A549 (cell line): Measurements from ENCODE around the gene SLCO2A1. TPM values are rescaled to one million over a fixed set of nuclear protein-coding genes. Genes with fewer than 3 reads are reported as not detected.

Experiments used
- ATAC-seq, 2 experiments: fragments of 200-7000 bp in 1 of 2; fragments of >200 bp in 1 of 2; cut with Nextera tagmentation in 1 of 2; cut with Tn5 transposase in 1 of 2; 3 replicates each; pipeline versions ENCODE4 v1.8.0 to v1.9.1; 2018 to 2020; ENCODE audit warnings: mild to moderate bottlenecking in 1 of 2, moderate library complexity in 1 of 2
- CTCF ChIA-PET: fragments of 300-600 bp; sonication (Branson Sonifier 250); formaldehyde crosslinking; extraction: SDS; loops from one replicate; lab custom pipeline; 2021; ENCODE audit warnings: antibody characterized with exemption, inconsistent platforms; lab: Yijun Ruan, JAX
- POLR2A ChIA-PET: fragments of 350-600 bp; formaldehyde crosslinking; extraction: SDS; loops from one replicate; lab custom pipeline; 2021; ENCODE audit warnings: antibody characterized with exemption, inconsistent platforms; lab: Yijun Ruan, JAX
- DNase-seq, 2 experiments: peaks; one replicate each; pipeline versions ENCODE4 v3.0.0 to v3.0.0-alpha.2; 2011 to 2016; ENCODE audit warnings: low read depth in 1 of 2, low spot score in 1 of 2
- FAIRE-seq: peaks from 2 replicates; lab custom pipeline; 2011; peaks lifted over from hg19 to GRCh38; lab: Jason Lieb, UNC
- H3K27ac ChIP-seq, 2 experiments: fragments of >200 bp; sonication (Bioruptor Twin); formaldehyde crosslinking; 3 replicates each; pipeline ENCODE4 v1.5.1; 2016 to 2017
- H3K4me1 ChIP-seq: fragments of >200 bp; sonication (Bioruptor Twin); formaldehyde crosslinking; 3 replicates; pipeline ENCODE4 v1.6.1; 2016
- H3K4me2 ChIP-seq: fragments of >200 bp; sonication (Bioruptor Twin); formaldehyde crosslinking; 3 replicates; pipeline ENCODE4 v1.6.1; 2016
- H3K4me3 ChIP-seq: fragments of >200 bp; sonication (Bioruptor Twin); formaldehyde crosslinking; 3 replicates; pipeline ENCODE4 v1.5.1; 2016
- H3K9me3 ChIP-seq: fragments of >200 bp; sonication (Bioruptor Twin); formaldehyde crosslinking; 3 replicates; pipeline ENCODE4 v1.6.1; 2016
- ATOH8 ChIP-seq: fragments of 250-450 bp; sonication (Bioruptor Pico); IDR thresholded peaks from 2 replicates; pipeline ENCODE4 v1.5.0; 2020; ENCODE audit warnings: low read depth, mild to moderate bottlenecking, moderate library complexity
- CTCF ChIP-seq: fragments of >200 bp; sonication (Bioruptor Twin); formaldehyde crosslinking; IDR thresholded peaks from 3 replicates; pipeline ENCODE4 v1.5.1; 2016
- EHF ChIP-seq: fragments of 250-450 bp; sonication (Bioruptor Pico); IDR thresholded peaks from 2 replicates; pipeline ENCODE4 v1.5.0; 2020; ENCODE audit warnings: mild to moderate bottlenecking
- EP300 ChIP-seq, 2 experiments: fragments of >200 bp; sonication (Bioruptor Twin); formaldehyde crosslinking; IDR thresholded peaks; 2 replicates in 1 of 2; 3 replicates in 1 of 2; pipeline ENCODE4 v1.6.1; 2016 to 2017
- HES2 ChIP-seq: fragments of >200 bp; sonication (Bioruptor Twin); formaldehyde crosslinking; IDR thresholded peaks from 2 replicates; pipeline ENCODE4 v1.6.1; 2016
- HEYL ChIP-seq: fragments of 250-450 bp; sonication (Bioruptor Pico); IDR thresholded peaks from 2 replicates; pipeline ENCODE4 v1.8.0; 2021; ENCODE audit warnings: mild to moderate bottlenecking, moderate library complexity
- HMGXB4 ChIP-seq: fragments of 250-450 bp; sonication (Bioruptor Pico); IDR thresholded peaks from 2 replicates; pipeline ENCODE4 v1.5.0; 2021; ENCODE audit warnings: mild to moderate bottlenecking, moderate library complexity, borderline replicate concordance
- HOXB13 ChIP-seq: fragments of 250-450 bp; sonication (Bioruptor Pico); IDR thresholded peaks from 2 replicates; pipeline ENCODE4 v1.5.0; 2020; ENCODE audit warnings: low read depth, mild to moderate bottlenecking, moderate library complexity
- JUN ChIP-seq, 2 experiments: fragments of >200 bp; sonication (Bioruptor Twin); formaldehyde crosslinking; IDR thresholded peaks; 2 replicates in 1 of 2; 3 replicates in 1 of 2; pipeline ENCODE4 v1.6.1; 2016 to 2017
- KDM5A ChIP-seq: fragments of 200-600 bp; sonication (generic); IDR thresholded peaks from 2 replicates; pipeline ENCODE4 v1.6.1; 2016; ENCODE audit warnings: antibody characterized with exemption, mild to moderate bottlenecking
- MAX ChIP-seq: IDR thresholded peaks from 2 replicates; pipeline ENCODE4 v1.6.1; 2012
- NPAS2 ChIP-seq: fragments of 250-450 bp; sonication (Bioruptor Pico); IDR thresholded peaks from 2 replicates; pipeline ENCODE4 v1.8.0; 2022; ENCODE audit warnings: mild to moderate bottlenecking, moderate library complexity, borderline replicate concordance
- RARB ChIP-seq: fragments of 250-450 bp; sonication (Bioruptor Pico); IDR thresholded peaks from 2 replicates; pipeline ENCODE4 v1.8.0; 2021; ENCODE audit warnings: mild to moderate bottlenecking, moderate library complexity
- RCOR1 ChIP-seq: fragments of 150-350 bp; IDR thresholded peaks from 2 replicates; pipeline ENCODE4 v1.6.1; 2014; ENCODE audit warnings: antibody characterized with exemption, low read length, low read depth
- REST ChIP-seq: fragments of 200-600 bp; sonication (generic); IDR thresholded peaks from 2 replicates; pipeline ENCODE4 v1.6.1; 2016; ENCODE audit warnings: antibody characterized with exemption, mild to moderate bottlenecking, moderate library complexity
- RFX5 ChIP-seq: fragments of 450-650 bp; IDR thresholded peaks from 2 replicates; pipeline ENCODE4 v1.7.1; 2014; ENCODE audit warnings: antibody characterized with exemption, mild to moderate bottlenecking, moderate library complexity
- RNF2 ChIP-seq: fragments of 200-600 bp; sonication (generic); IDR thresholded peaks from 2 replicates; pipeline ENCODE4 v1.6.1; 2016; ENCODE audit warnings: low read depth, mild to moderate bottlenecking, antibody characterized with exemption, moderate library complexity, borderline replicate concordance
- SMC3 ChIP-seq: fragments of >200 bp; sonication (Bioruptor Twin); formaldehyde crosslinking; IDR thresholded peaks from 3 replicates; pipeline ENCODE4 v1.6.1; 2018; ENCODE audit warnings: inconsistent platforms
- SREBF2 ChIP-seq: fragments of 450-650 bp; IDR thresholded peaks from 2 replicates; pipeline ENCODE4 v1.6.1; 2014; ENCODE audit warnings: mild to moderate bottlenecking, moderate library complexity
- TFCP2L1 ChIP-seq: fragments of 250-450 bp; sonication (Bioruptor Pico); IDR thresholded peaks from 2 replicates; pipeline ENCODE4 v1.5.0; 2021; ENCODE audit warnings: mild to moderate bottlenecking
- TP53 ChIP-seq: fragments of 250-450 bp; sonication (Bioruptor Pico); IDR thresholded peaks from 2 replicates; pipeline ENCODE4 v1.5.0; 2021; ENCODE audit warnings: mild to moderate bottlenecking, moderate library complexity
- USF2 ChIP-seq: fragments of 450-650 bp; IDR thresholded peaks from 2 replicates; pipeline ENCODE4 v1.6.1; 2014; ENCODE audit warnings: antibody characterized with exemption
- ZFP36 ChIP-seq: fragments of 450-650 bp; IDR thresholded peaks from 2 replicates; pipeline ENCODE4 v1.6.1; 2014; ENCODE audit warnings: borderline replicate concordance; ENCODE audit not compliant: partially characterized antibody
- ZNF302 ChIP-seq: fragments of 250-450 bp; sonication (Bioruptor Pico); IDR thresholded peaks from 2 replicates; pipeline ENCODE4 v1.9.0; 2021; ENCODE audit warnings: inconsistent platforms, mild to moderate bottlenecking, moderate library complexity
- ZSCAN20 ChIP-seq: fragments of 250-450 bp; sonication (Bioruptor Pico); IDR thresholded peaks from 2 replicates; pipeline ENCODE4 v1.8.0; 2022; ENCODE audit warnings: mild to moderate bottlenecking, moderate library complexity
- WGBS: methylation state at CpG from one replicate; pipeline ENCODE4 v1.1.6; 2017; ENCODE audit errors: missing lambda C conversion rate; 5-methylcytosine and 5-hydroxymethylcytosine counted together
- polyA plus RNA-seq, 4 experiments: library from polyadenylated mRNA; depleted of rRNA in 3 of 4; stranded (reverse); fragments of >200 nt; fragmentation: RNase III in 1 of 4; extraction: RNeasy Plus Mini Kit Qiagen cat#74134 plus additional on column Dnase treatment in 1 of 4; gene quantifications; 2 replicates in 3 of 4; 3 replicates in 1 of 4; pipeline ENCODE4 v1.2.3, GENCODE V29; 2011 to 2017

Gene SLCO2A1
- polyA plus RNA-seq, 2 of the 4 experiments (the other 2 are of a cell fraction): 0.12 TPM; not detected in 1

GRCh38 chr3:134018850-134019249, 10.9 kb downstream of the SLCO2A1 start:
- no peak for TF ChIP-seq RARB (CRISPR knock-in tag)
- TF ChIP-seq SMC3: no peak
- TF ChIP-seq MAX: no peak
- no peak for TF ChIP-seq NPAS2 (CRISPR knock-in tag)
- TF ChIP-seq HOXB13 (CRISPR knock-in tag): no peak
- TF ChIP-seq EHF (CRISPR knock-in tag): no peak
- no peak for TF ChIP-seq TP53
- POLR2A ChIA-PET: no interaction called here
- Histone ChIP-seq H3K9me3 (no peaks in the 10 kb centered on the region), H3K4me2 (no peak overlapping the region), H3K27ac (no peak overlapping the region), H3K4me1 (no peaks in the 10 kb centered on the region), H3K4me3 (no peak overlapping the region)
- CTCF ChIA-PET: no interaction called here
- FAIRE-seq (no peak), DNase-seq (no peak), ATAC-seq (no peak)
- whole genome bisulfite sequencing: 10% methylated on average over 1 of the region's 1 CpG

GRCh38 chr3:134018406-134018805, 11.3 kb downstream of the SLCO2A1 start:
- POLR2A ChIA-PET: no interaction called here
- no peaks in the 10 kb centered on the region for H3K9me3 ChIP-seq
- CTCF ChIA-PET: no interaction called here

More at GRCh38 chr3:134018406-134018805, 11.3 kb downstream of the SLCO2A1 start:
- Histone ChIP-seq H3K4me2 (no peak overlapping the region), H3K4me1 (no peaks in the 10 kb centered on the region), H3K4me3 (no peak overlapping the region), H3K27ac (no peak overlapping the region)
- DNase-seq: no peak
- TF ChIP-seq TFCP2L1 (CRISPR knock-in tag) (no peak), SMC3 (no peak), RNF2 (no peak), ATOH8 (CRISPR knock-in tag) (no peak), RFX5 (no peak), ZNF302 (CRISPR knock-in tag) (no peak), SREBF2 (no peak), HES2 (no peak), JUN (IDR thresholded peaks at IDR 0.05) (no peak), ZSCAN20 (CRISPR knock-in tag) (no peak), RCOR1 (no peak), USF2 (no peak), KDM5A (no peak), HEYL (CRISPR knock-in tag) (no peak), REST (no peak), ZFP36 (no peak), EP300 (IDR thresholded peaks at IDR 0.05) (no peak), CTCF (no peak), HMGXB4 (no peak)
- no peak for ATAC-seq
- FAIRE-seq: no peak
- 57% methylated on average over 3 of the region's 3 CpGs for WGBS
